ENCODE results near the gene ANKRD24.
A peak's percentile ranks its signal among the peaks of the same experiment; 100 is the strongest.
"Not testable (repeated sequence)": the region's sequence is repeated elsewhere in the genome, so short reads cannot be mapped to it uniquely, and the experiment has no call there.

The ANKRD24 gene

DNA sequence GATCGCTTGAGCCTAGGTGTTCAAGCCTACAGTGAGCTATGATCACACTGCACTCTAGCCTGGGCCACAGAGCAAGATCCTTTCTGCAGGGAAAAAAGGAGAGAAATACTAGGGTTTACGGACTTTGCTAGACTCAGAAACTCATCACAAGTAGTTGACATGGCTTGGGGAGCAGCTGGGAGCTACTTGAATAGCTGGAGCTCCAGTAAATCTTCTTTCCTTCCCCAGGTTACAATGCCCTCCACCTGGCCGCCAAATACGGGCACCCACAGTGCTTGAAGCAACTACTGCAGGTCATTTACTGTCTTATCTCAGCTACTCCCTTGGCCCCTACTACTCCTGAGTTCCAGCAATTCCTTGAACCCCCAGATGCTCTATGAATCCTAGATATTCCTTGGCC is 19.3 kb downstream of the ANKRD24 start:
- H3K9me3 Mint-ChIP-seq = peaks cover 15% of the 10 kb centered on the region
- no peak overlapping the region for H3K27ac Mint-ChIP-seq
- peaks cover 10% of the 10 kb centered on the region for H3K36me3 Mint-ChIP-seq
- peaks cover 39% of the 10 kb centered on the region for H3K27me3 Mint-ChIP-seq
- H3K4me3 Mint-ChIP-seq = no peak overlapping the region
- ATAC-seq = no peak
- peaks cover 18% of the 10 kb centered on the region for H3K4me1 Mint-ChIP-seq

DNA sequence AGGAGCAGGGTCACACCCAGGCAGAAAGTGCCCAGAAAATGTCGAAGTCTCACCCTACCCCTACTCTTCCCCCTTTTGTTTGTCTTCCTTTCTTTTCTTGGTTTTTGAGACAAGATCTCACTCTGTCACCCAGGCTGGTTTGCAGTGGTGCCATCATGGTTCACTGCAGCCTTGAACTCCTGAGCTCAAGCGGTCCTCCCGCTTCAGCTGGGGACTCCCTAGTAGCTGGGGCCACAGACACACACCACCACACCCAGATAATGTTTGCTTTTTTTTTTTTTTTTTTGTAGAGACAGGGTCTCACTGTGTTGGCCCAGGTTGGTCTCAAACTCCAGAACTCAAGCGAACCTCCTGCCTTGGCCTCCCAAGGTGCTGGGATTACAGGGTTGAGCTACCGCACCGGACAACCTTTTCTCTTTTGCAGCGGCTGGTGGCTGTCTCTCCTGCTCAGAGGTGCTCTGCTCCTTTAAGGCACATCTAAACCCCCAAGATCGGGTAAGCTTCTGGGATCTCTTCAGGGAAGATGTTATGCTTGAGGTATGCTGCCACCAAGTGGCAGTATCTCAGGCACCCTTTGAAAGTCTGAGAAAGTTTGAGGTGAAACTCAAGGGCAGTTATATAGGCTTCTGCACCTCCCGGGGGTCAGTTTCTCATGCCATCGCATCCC is 24.5 kb downstream of the ANKRD24 start:
- ATAC-seq = no peak
- no peak overlapping the region for H3K27ac Mint-ChIP-seq
- H3K4me3 Mint-ChIP-seq = no peak overlapping the region
- no peaks in the 10 kb centered on the region for H3K9me3 Mint-ChIP-seq
- no peaks in the 10 kb centered on the region for H3K36me3 Mint-ChIP-seq
- peaks cover 7% of the 10 kb centered on the region for H3K4me1 Mint-ChIP-seq
- H3K27me3 Mint-ChIP-seq = peaks cover 21% of the 10 kb centered on the region

DNA sequence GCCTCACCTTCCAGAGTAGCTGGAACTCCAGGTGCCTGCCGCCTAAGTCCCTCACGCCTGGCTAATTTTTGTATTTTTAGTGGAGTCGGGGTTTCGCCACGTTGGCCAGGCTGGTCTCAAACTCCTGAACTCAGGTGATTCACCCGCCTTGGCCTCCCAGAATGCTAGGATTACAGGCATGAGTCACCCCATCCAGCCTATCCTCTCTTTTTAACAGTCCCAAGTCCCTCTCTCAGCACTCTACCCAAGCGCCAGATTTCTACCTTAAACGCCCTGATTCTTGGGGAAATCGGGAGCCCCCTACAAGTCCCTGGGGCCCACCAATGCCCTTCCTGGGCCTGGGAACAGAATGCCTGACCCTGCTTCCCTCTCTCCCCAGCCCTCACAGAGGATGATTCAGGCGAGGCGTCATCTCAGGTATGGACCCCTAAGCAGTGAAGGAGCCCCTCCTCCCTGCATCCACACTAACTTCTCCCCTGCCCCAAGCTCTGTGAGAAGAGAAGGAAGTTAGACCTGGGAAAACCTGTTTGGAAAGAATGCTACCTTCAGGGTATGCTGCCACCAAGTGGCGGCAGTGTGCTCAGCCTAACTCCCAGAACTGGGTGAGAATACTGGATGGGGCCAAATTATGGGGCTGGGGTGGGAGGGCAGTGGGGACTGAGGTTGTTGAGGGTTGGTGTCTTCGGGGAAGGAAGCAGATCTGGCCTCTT is 26.1 kb downstream of the ANKRD24 start:
- H3K4me3 Mint-ChIP-seq = no peak overlapping the region
- H3K27ac Mint-ChIP-seq = no peak overlapping the region
- peaks cover 37% of the 10 kb centered on the region for H3K27me3 Mint-ChIP-seq
- ATAC-seq = no peak
- no peaks in the 10 kb centered on the region for H3K36me3 Mint-ChIP-seq
- H3K9me3 Mint-ChIP-seq = no peaks in the 10 kb centered on the region
- peaks cover 19% of the 10 kb centered on the region for H3K4me1 Mint-ChIP-seq

DNA sequence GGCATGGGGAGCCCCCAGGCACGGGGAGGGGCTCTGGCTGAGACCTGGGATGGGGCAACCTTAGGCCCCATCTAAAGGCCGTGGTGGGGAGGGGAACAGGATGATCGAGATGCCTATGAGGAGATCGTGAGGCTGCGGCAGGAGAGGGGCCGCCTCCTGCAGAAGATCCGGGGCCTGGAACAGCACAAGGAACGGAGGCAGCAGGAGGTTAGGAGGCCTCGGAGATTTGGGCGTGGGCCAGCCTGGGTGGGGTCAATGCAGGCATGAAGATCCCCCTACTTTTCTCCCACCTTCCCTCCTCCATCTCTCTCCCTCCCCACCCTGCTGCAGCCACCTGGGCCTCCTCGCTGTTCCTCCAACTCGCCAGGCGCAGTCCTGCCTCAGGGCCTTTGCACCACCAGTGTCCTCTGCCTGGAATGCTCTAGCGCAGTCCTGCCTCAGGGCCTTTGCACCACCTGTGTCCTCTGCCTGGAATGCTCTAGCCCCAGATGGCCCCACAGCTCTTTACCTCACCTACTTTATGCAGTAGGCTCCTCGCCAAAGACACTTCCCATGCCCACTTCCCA is 27.8 kb downstream of the ANKRD24 start:
- Mint-ChIP-seq H3K27me3 (peaks cover 48% of the 10 kb centered on the region), H3K9me3 (no peaks in the 10 kb centered on the region), H3K4me3 (no peak overlapping the region), H3K27ac (no peak overlapping the region), H3K36me3 (no peaks in the 10 kb centered on the region), H3K4me1 (peaks cover 25% of the 10 kb centered on the region)
- ATAC-seq = no peak

DNA sequence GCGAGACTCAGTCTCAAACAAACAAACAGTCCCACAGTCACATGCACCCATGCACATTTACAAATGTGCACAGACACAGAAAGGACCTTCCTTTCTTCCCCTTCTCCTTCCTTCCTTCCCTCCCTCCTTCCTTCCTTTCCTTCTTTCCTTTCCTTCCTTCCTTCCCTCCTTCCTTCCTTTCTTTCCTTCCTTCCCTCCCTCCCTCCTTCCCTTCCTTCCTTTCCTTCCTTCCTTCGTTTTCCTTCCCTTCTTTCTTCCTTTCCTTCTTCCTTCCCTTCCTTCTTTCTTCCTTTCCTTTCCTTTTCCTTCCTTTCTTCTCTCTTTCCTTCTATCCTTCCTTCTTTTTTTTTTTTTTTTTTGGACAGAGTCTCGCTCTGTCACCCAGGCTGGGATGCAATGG is 30.6 kb downstream of the ANKRD24 start:
- no peaks in the 10 kb centered on the region for H3K9me3 Mint-ChIP-seq
- H3K4me3 Mint-ChIP-seq = no peak overlapping the region
- peak overlapping the region; percentile 65 for H3K27ac Mint-ChIP-seq
- H3K4me1 Mint-ChIP-seq = peaks cover 25% of the 10 kb centered on the region
- H3K36me3 Mint-ChIP-seq = no peaks in the 10 kb centered on the region
- no peak for ATAC-seq
- H3K27me3 Mint-ChIP-seq = peaks cover 39% of the 10 kb centered on the region

DNA sequence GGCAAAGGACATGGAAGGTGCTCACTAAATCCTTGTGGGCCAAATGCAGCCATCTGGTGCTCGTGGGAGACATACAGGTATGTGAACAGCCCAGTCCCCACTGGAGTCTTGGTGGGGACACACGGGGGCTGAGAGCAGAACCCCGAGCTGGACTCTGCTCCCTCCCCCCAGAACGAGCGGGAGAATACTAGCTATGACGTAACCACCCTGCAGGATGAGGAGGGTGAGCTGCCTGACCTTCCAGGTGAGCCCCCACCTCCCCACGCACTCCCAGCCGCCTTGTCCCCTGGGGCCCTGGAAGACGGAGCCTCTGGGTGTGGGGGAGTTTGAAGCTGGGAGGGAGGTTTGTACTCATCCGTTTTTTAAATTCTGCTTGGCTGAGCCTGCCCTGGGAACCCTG is 33.3 kb downstream of the ANKRD24 start:
- Mint-ChIP-seq H3K27me3 (peaks cover 32% of the 10 kb centered on the region), H3K36me3 (no peaks in the 10 kb centered on the region), H3K4me1 (peaks cover 25% of the 10 kb centered on the region), H3K9me3 (no peaks in the 10 kb centered on the region), H3K27ac (peak overlapping the region; percentile 79), H3K4me3 (no peak overlapping the region)
- ATAC-seq = no peak

DNA sequence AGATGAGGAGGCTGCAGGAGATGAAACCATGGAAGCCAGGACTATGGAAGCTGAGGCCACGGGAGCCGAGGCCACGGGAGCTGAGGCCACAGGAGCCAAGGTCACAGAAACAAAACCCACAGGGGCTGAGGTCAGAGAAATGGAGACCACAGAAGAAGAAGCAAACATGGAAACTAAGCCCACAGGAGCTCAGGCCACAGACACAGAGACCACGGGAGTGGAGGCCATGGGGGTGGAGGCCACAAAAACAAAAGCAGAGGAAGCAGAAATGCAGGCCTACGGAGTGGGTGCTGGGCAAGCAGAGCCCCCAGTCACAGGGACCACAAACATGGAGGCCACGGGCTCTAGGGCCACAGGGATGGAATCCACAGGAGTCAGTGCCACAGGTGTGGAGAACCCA is 34.4 kb downstream of the ANKRD24 start:
- no peak for ATAC-seq
- Mint-ChIP-seq H3K4me1 (peaks cover 25% of the 10 kb centered on the region), H3K36me3 (no peaks in the 10 kb centered on the region), H3K9me3 (no peaks in the 10 kb centered on the region), H3K27ac (no peak overlapping the region), H3K27me3 (peaks cover 27% of the 10 kb centered on the region), H3K4me3 (no peak overlapping the region)

DNA sequence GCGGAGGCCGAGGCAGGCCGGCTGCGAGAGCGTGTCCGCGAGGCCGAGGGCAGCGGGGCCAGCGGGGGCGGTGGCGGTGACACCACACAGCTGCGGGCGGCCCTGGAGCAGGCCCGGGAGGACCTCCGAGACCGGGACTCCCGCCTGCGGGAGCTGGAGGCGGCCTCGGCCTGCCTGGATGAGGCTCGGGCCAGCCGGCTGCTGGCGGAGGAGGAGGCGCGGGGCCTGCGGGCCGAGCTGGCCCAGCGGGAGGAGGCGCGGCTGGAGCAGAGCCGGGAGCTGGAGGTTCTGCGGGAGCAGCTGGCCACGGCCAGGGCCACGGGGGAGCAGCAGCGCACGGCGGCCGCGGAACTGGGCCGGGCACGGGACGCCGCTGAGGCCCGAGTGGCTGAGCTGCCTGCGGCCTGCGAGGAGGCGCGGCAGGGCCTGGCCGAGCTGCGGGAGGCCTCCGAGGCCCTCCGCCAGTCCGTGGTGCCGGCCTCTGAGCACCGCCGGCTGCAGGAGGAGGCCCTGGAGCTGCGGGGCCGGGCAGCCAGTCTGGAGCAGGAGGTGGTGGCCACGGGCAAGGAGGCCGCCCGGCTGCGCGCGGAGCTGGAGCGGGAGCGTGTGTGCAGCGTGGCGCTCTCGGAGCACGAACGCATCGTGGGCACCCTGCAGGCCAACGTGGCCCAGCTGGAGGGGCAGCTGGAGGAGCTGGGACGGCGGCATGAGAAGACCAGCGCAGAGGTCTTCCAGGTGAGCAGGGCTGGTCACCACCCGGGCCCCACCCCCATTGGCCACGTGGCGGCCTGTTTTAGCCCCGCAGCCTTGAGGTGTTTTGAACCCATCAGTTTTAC is 35.2 kb downstream of the ANKRD24 start:
- no peak overlapping the region for H3K27ac Mint-ChIP-seq
- no peaks in the 10 kb centered on the region for H3K36me3 Mint-ChIP-seq
- no peak overlapping the region for H3K4me3 Mint-ChIP-seq
- H3K9me3 Mint-ChIP-seq = no peaks in the 10 kb centered on the region
- ATAC-seq = no peak
- peaks cover 23% of the 10 kb centered on the region for H3K4me1 Mint-ChIP-seq
- H3K27me3 Mint-ChIP-seq = peaks cover 20% of the 10 kb centered on the region

DNA sequence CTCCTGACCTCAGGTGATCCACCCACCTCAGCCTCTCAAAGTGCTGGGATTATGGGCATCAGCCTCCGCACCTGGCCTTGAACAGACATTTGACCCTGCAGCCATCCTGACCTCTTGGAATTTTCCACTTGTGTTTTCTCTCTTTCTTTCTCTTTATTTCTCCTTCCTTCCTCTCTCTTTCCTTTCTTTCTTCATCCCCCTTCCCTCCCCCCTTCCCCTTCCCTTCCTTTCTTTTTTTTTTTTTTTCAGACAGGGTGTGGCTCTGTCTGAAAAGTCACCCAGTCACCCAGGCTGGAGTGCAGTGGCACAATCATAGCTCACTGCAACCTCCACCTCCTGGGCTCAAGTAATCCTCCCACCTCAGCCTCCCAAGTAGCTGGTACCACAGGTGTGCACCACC is 36.0 kb downstream of the ANKRD24 start:
- H3K9me3 Mint-ChIP-seq, ATAC-seq, H3K27ac Mint-ChIP-seq, H3K4me3 Mint-ChIP-seq, H3K36me3 Mint-ChIP-seq: not testable (repeated sequence)
- H3K4me1 Mint-ChIP-seq = peaks cover 19% of the 10 kb centered on the region
- peaks cover 11% of the 10 kb centered on the region for H3K27me3 Mint-ChIP-seq

DNA sequence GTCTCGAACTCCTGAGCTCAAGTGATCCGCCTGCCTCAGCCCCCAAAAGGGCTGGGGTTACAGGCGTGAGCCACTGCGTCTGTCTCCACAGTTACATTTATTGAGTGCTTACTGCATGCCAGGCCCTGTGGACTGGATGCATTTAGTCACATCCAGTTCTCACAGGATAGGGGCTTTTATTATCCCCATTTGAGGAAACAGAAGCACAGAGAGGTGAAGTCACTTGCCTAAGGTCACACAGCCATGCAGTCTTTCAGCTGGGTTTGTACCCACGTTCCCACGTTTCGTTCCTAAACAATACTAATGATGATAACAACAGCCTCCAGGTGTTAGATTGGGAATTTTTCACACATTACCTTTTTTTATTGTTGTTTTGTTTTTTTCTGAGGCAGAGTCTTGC is 37.7 kb downstream of the ANKRD24 start:
- Mint-ChIP-seq H3K27me3 (no peaks in the 10 kb centered on the region), H3K4me3 (no peak overlapping the region), H3K27ac (no peak overlapping the region), H3K36me3 (no peaks in the 10 kb centered on the region), H3K9me3 (no peaks in the 10 kb centered on the region), H3K4me1 (peaks cover 6% of the 10 kb centered on the region)
- no peak for ATAC-seq

DNA sequence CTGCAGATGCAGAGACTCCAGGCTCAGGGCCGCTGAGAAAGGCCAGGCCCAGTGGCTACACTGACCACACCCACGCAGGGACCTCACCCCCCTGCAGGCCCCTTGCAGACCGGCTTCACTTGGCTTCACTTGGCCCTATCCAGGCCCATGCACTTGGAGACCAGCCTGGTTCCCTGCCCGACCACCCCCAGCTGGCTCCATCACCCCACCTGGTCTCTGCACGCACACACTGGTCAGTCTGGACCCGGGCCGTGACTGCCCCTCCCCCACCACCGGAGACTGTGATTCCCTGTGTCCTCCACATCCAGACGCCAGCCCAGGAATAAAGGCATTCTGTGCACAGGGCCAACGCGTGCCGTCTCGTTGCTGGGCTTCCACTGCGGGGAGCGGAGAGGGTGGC is 42.0 kb downstream of the ANKRD24 start:
- ATAC-seq = no peak
- Mint-ChIP-seq H3K4me1 (peaks cover 14% of the 10 kb centered on the region), H3K9me3 (peaks cover 3% of the 10 kb centered on the region), H3K27me3 (no peaks in the 10 kb centered on the region), H3K27ac (no peak overlapping the region), H3K36me3 (peaks cover 6% of the 10 kb centered on the region), H3K4me3 (no peak overlapping the region)

DNA sequence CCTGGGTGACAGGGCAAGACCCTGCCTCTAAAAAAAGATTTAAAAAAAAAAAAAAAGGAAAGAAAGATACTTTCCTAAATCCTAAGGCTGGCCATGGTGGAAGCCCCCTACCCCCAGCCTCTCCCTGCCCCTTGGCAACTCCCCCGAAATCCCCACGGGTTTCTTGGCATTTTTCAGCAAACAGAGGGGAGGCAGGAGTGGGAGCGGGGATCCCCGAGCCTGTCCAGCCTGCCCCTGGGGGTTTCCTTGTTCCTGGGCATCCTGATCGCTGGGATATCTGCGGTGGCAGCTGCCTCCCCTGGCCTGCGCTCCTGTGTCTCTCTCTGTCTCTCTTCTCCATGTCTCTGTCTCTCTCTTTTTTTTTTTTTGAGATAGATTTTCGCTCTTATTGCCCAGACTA is 43.4 kb downstream of the ANKRD24 start:
- no peak overlapping the region for H3K4me3 Mint-ChIP-seq
- H3K27ac Mint-ChIP-seq = no peak overlapping the region
- H3K9me3 Mint-ChIP-seq = peaks cover 3% of the 10 kb centered on the region
- ATAC-seq = no peak
- H3K27me3 Mint-ChIP-seq = no peaks in the 10 kb centered on the region
- H3K36me3 Mint-ChIP-seq = peaks cover 6% of the 10 kb centered on the region
- peaks cover 14% of the 10 kb centered on the region for H3K4me1 Mint-ChIP-seq

DNA sequence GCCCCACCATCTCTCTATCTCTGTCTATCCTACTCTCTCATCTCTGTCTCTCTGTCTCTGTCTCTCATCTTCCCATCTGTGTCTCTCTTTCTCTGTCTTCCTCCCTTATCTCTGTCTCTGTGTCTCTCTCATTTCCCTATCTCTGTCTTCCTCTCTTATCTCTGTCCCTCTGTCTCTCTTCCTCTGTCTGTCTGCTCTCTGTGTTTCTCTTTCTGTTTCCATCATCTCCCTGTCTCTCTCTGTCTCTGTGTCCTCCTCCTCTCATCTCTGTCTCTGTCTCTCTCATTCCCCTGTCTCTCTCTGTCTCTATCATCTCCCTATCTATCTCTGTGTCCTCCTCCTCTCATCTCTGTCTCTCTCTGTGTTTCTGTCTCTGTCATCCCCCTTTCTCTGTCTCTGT is 45.3 kb downstream of the ANKRD24 start:
- H3K4me1 Mint-ChIP-seq = peaks cover 10% of the 10 kb centered on the region
- no peak for ATAC-seq

DNA sequence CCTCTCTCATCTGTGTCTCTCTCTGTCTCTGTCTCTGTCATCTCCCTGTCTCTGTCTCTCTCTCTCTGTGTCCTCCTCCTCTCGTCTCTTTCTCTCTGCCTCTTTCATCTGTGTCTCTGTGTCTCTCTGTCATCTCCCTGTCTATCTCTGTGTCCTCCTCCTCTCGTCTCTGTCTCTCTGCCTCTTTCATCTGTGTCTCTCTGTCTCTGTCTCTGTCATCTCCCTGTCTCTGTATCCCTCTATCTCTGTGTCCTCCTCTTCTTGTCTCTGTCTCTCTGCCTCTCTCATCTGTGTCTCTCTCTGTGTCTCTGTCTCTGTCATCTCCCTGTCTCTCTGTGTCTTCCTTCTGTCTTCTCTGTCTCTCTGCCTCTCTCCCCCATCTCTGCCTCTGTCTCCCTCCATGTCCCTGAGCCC is 46.3 kb downstream of the ANKRD24 start:
- H3K4me3 Mint-ChIP-seq = no peak overlapping the region
- H3K36me3 Mint-ChIP-seq = peaks cover 14% of the 10 kb centered on the region
- H3K27ac Mint-ChIP-seq = no peak overlapping the region
- H3K9me3 Mint-ChIP-seq = peaks cover 3% of the 10 kb centered on the region
- peaks cover 16% of the 10 kb centered on the region for H3K4me1 Mint-ChIP-seq
- no peak for ATAC-seq
- H3K27me3 Mint-ChIP-seq = no peaks in the 10 kb centered on the region

More for the DNA sequence above, 45.3 kb downstream of the ANKRD24 start:
- Mint-ChIP-seq H3K36me3 (peaks cover 6% of the 10 kb centered on the region), H3K4me3 (no peak overlapping the region), H3K27ac (no peak overlapping the region), H3K9me3 (peaks cover 3% of the 10 kb centered on the region), H3K27me3 (no peaks in the 10 kb centered on the region)

DNA sequence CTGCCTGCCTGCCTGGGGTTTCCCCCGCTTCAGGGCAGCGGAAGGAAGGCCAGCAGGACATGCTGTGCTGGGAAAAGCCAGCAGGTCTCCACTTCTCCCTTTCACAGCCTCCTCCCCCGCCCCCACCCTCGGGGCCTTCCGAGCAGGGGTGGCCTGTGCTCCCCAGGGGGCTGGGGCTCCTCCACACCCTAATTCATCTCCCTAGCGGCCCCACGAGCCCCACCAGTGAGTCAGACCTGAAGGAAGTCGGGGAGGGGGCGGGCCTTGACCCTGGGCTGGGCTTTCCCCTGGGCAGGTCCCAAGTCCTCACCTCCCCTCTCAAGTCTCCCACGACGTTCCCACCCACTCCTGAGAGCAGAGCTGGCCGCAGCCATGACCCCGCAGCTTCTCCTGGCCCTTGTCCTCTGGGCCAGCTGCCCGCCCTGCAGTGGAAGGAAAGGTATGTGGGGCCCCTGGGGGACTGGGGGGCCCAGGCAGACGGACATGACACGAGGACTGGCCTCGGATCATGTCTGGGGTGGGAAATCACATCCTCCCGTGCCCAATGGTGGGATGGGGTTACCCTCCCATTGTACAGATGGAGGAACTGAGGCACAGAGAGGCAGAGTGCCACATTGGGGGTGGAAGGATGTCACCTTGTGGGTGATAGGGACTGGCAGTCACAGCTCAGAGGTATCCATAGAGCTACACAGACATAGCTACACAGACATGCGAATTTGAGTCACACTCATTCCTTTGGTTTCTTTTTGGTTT is 46.9 kb downstream of the ANKRD24 start, which contains the start of gene EBI3:
TSS of gene EBI3 (plus strand) at position 345 of the 753 bp plus-strand sequence. CDS start at position 373, 28 bp downstream.
- Mint-ChIP-seq H3K4me3 (no peak within 1 kb of the TSS), H3K9me3 (peaks cover 3% of the 10 kb centered on the region), H3K4me1 (peaks cover 17% of the 10 kb centered on the region), H3K27me3 (no peaks in the 10 kb centered on the region), H3K36me3 (peaks cover 20% of the 10 kb centered on the region), H3K27ac (no peak within 1 kb of the TSS)
- ATAC-seq = peak; percentile 96
